H1 (cell line): ENCODE data around the gene OGFOD2. TPM values are rescaled to one million over a fixed set of nuclear protein-coding genes. Genes with fewer than 3 reads are reported as not detected.

Experiments used
- CTCF ChIA-PET: fragments of 300-600 bp; sonication (Branson Sonifier 250); formaldehyde crosslinking; loops from one replicate; lab custom pipeline; 2021; ENCODE audit not compliant: partially characterized antibody; lab: Charles Lee
- POLR2A ChIA-PET: fragments of 300-600 bp; sonication (Branson Sonifier 250); formaldehyde crosslinking; loops from one replicate; lab custom pipeline; 2021; ENCODE audit warnings: inconsistent platforms; ENCODE audit not compliant: partially characterized antibody; lab: Charles Lee
- DNase-seq, 2 experiments: peaks; one replicate each; pipeline versions ENCODE4 v3.0.0 to v3.0.0-alpha.2; 2010 to 2022; ENCODE audit warnings: low spot score in 2 of 2, low read depth in 1 of 2, mixed read lengths in 1 of 2
- FAIRE-seq: peaks from 2 replicates; lab custom pipeline; 2011; peaks lifted over from hg19 to GRCh38; lab: Jason Lieb, UNC
- H2AFZ ChIP-seq: 2 replicates; pipeline ENCODE4 v1.8.1; 2012; ENCODE audit warnings: low read length, inconsistent platforms
- H2AK5ac ChIP-seq: 2 replicates; pipeline ENCODE4 v1.6.1; 2013; ENCODE audit warnings: low read depth, low read length
- H2BK120ac ChIP-seq: replicated peaks from 2 replicates; pipeline ENCODE3; 2013; ENCODE audit warnings: low read depth, low read length, inconsistent platforms
- H2BK12ac ChIP-seq: 2 replicates; pipeline ENCODE4 v1.6.1; 2013; ENCODE audit warnings: low read depth, low read length
- H2BK15ac ChIP-seq: 2 replicates; pipeline ENCODE4 v1.6.1; 2013; ENCODE audit warnings: low read length
- H2BK20ac ChIP-seq: 2 replicates; pipeline ENCODE4 v1.6.1; 2013; ENCODE audit warnings: low read length
- H2BK5ac ChIP-seq: 2 replicates; pipeline ENCODE4 v1.6.1; 2013; ENCODE audit warnings: low read depth, low read length
- H3K14ac ChIP-seq: 2 replicates; pipeline ENCODE4 v1.6.1; 2013; ENCODE audit warnings: inconsistent platforms; ENCODE audit not compliant: insufficient read length
- H3K18ac ChIP-seq: 2 replicates; pipeline ENCODE4 v1.6.1; 2013; ENCODE audit warnings: low read length; ENCODE audit errors: extremely low read depth
- H3K23ac ChIP-seq: 2 replicates; pipeline ENCODE4 v1.6.1; 2013; ENCODE audit warnings: inconsistent platforms; ENCODE audit not compliant: insufficient read length
- H3K23me2 ChIP-seq: 2 replicates; pipeline ENCODE4 v1.6.1; 2013; ENCODE audit warnings: low read depth, low read length
- H3K27ac ChIP-seq: 2 replicates; pipeline ENCODE4 v1.6.1; 2011; ENCODE audit warnings: low read depth, low read length, inconsistent platforms
- H3K27me3 ChIP-seq, 4 experiments: replicated peaks in 1 of 4; 1 replicate in 1 of 4; 2 replicates in 3 of 4; pipeline versions ENCODE4 v1.6.1 to v1.8.1; 2011 to 2013; ENCODE audit warnings: low read length in 3 of 4, mild to moderate bottlenecking in 3 of 4, inconsistent platforms in 2 of 4, mixed read lengths in 2 of 4, moderate library complexity in 1 of 4; ENCODE audit not compliant: control insufficient read depth in 3 of 4, insufficient read depth in 3 of 4; ENCODE audit errors: extremely low read depth in 1 of 4
- H3K36me3 ChIP-seq, 4 experiments: 2 replicates each; pipeline versions ENCODE4 v1.6.1 to v1.8.1; 2011 to 2013; ENCODE audit warnings: mild to moderate bottlenecking in 4 of 4, low read length in 3 of 4, moderate library complexity in 2 of 4, control low read depth in 1 of 4, inconsistent platforms in 1 of 4; ENCODE audit not compliant: insufficient read depth in 4 of 4, control insufficient read depth in 2 of 4
- H3K4ac ChIP-seq: replicated peaks from 2 replicates; pipeline ENCODE3; 2013; ENCODE audit warnings: low read length, low read depth, mixed read lengths, inconsistent platforms; ENCODE audit not compliant: insufficient read length
- H3K4me1 ChIP-seq, 4 experiments: replicated peaks in 1 of 4; 1 replicate in 1 of 4; 2 replicates in 3 of 4; pipeline versions ENCODE4 v1.6.1 to v1.8.1; 2011 to 2013; ENCODE audit warnings: low read length in 3 of 4, inconsistent platforms in 2 of 4, mixed read lengths in 1 of 4; ENCODE audit not compliant: insufficient read depth in 4 of 4, control insufficient read depth in 3 of 4
- H3K4me2 ChIP-seq, 2 experiments: 2 replicates each; pipeline versions ENCODE4 v1.6.1 to v1.8.1; 2011 to 2013; ENCODE audit warnings: low read depth in 2 of 2, low read length in 2 of 2, control low read depth in 1 of 2, inconsistent platforms in 1 of 2, mild to moderate bottlenecking in 1 of 2; ENCODE audit not compliant: insufficient read depth in 1 of 2
- H3K4me3 ChIP-seq, 4 experiments: fragments of 200-600, 300-600 bp in 1 of 4; sonication (generic), shearing (Covaris generic), sonication (Bioruptor Twin) in 1 of 4; 2 replicates each; pipeline versions ENCODE4 v1.5.1 to v1.8.1; 2011 to 2016; ENCODE audit warnings: low read length in 4 of 4, low read depth in 3 of 4, control low read depth in 2 of 4, inconsistent platforms in 2 of 4, mild to moderate bottlenecking in 2 of 4, mixed read lengths in 1 of 4, moderate library complexity in 1 of 4; ENCODE audit not compliant: insufficient read depth in 2 of 4; ENCODE audit errors: extremely low read depth in 1 of 4
- H3K56ac ChIP-seq: replicated peaks from 2 replicates; pipeline ENCODE3; 2013; ENCODE audit warnings: low read depth, mild to moderate bottlenecking, mixed read lengths, low read length, inconsistent platforms; ENCODE audit not compliant: insufficient read length
- H3K79me1 ChIP-seq: 2 replicates; pipeline ENCODE4 v1.6.1; 2013; ENCODE audit warnings: low read depth, low read length, control low read depth
- H3K79me2 ChIP-seq, 2 experiments: 2 replicates each; pipeline versions ENCODE4 v1.6.1 to v1.8.1; 2012 to 2013; ENCODE audit warnings: low read length in 2 of 2, mild to moderate bottlenecking in 2 of 2, inconsistent platforms in 1 of 2; ENCODE audit not compliant: insufficient read depth in 2 of 2, control insufficient read depth in 1 of 2
- H3K9ac ChIP-seq, 4 experiments: replicated peaks in 1 of 4; 1 replicate in 1 of 4; 2 replicates in 3 of 4; pipeline versions ENCODE4 v1.6.1 to v1.8.1; 2011 to 2013; ENCODE audit warnings: low read depth in 3 of 4, low read length in 3 of 4, control low read depth in 2 of 4, mild to moderate bottlenecking in 2 of 4, moderate library complexity in 2 of 4, inconsistent platforms in 1 of 4; ENCODE audit errors: extremely low read depth in 1 of 4
- H3K9me3 ChIP-seq, 2 experiments: 2 replicates each; pipeline versions ENCODE4 v1.6.1 to v1.8.1; 2012 to 2013; ENCODE audit warnings: mild to moderate bottlenecking in 2 of 2, moderate library complexity in 2 of 2, control low read depth in 1 of 2, inconsistent platforms in 1 of 2, low read depth in 1 of 2, low read length in 1 of 2, mixed read lengths in 1 of 2; ENCODE audit not compliant: insufficient read depth in 2 of 2
- H4K20me1 ChIP-seq, 2 experiments: replicated peaks in 1 of 2; 2 replicates each; pipeline versions ENCODE3 to v1.8.1; 2011 to 2013; ENCODE audit warnings: inconsistent platforms in 2 of 2, low read length in 2 of 2, mild to moderate bottlenecking in 1 of 2; ENCODE audit not compliant: insufficient read depth in 2 of 2, control insufficient read depth in 1 of 2
- H4K5ac ChIP-seq: 2 replicates; pipeline ENCODE4 v1.6.1; 2013; ENCODE audit warnings: low read length, low read depth, mixed read lengths, inconsistent platforms; ENCODE audit not compliant: insufficient read length
- H4K8ac ChIP-seq: 2 replicates; pipeline ENCODE4 v1.8.0; 2013; ENCODE audit warnings: mild to moderate bottlenecking, moderate library complexity, low read length, inconsistent platforms; ENCODE audit not compliant: insufficient read depth; ENCODE audit errors: extremely low read depth
- H4K91ac ChIP-seq: replicated peaks from 2 replicates; pipeline ENCODE3; 2013; ENCODE audit warnings: low read length, mixed read lengths, inconsistent platforms; ENCODE audit not compliant: insufficient read length
- SIRT6 ChIP-seq: IDR thresholded peaks from one replicate; pipeline ENCODE4 v1.7.1; 2012; ENCODE audit warnings: low read length, inconsistent platforms
- SIX5 ChIP-seq: IDR thresholded peaks from 2 replicates; pipeline ENCODE4 v1.6.1; 2011; ENCODE audit warnings: mild to moderate bottlenecking, low read depth, low read length
- YY1 ChIP-seq: IDR thresholded peaks from 2 replicates; pipeline ENCODE4 v1.6.1; 2011; ENCODE audit warnings: low read depth, mild to moderate bottlenecking, low read length
- WGBS, 2 experiments: shearing (Covaris generic) in 1 of 2; methylation state at CpG; one replicate each; pipeline versions ENCODE4 v1.1.6 to v1.1.7; 2013 to 2015; ENCODE audit warnings: low lambda C conversion rate in 2 of 2, mixed read lengths in 2 of 2, inconsistent platforms in 1 of 2, low coverage in 1 of 2, missing lambda C conversion rate in 1 of 2; ENCODE audit not compliant: insufficient replicate concordance in 2 of 2, insufficient coverage in 1 of 2, insufficient read length in 1 of 2; ENCODE audit errors: extremely low coverage in 1 of 2, missing lambda C conversion rate in 1 of 2; 5-methylcytosine and 5-hydroxymethylcytosine counted together
- polyA plus RNA-seq, 7 experiments: library from polyadenylated mRNA; depleted of rRNA in 3 of 7; stranded (reverse) in 5 of 7; unstranded in 2 of 7; fragments of >200 nt in 5 of 7; fragments of 200-250 nt in 2 of 7; gene quantifications; 1 replicate in 5 of 7; 2 replicates in 1 of 7; 4 replicates in 1 of 7; pipeline versions ENCODE4 v1.2.1 to v1.2.3, GENCODE V29; 2011 to 2013; ENCODE audit warnings: missing spikeins in 2 of 7, mixed read lengths in 2 of 7
- total RNA-seq: library from RNA; stranded (reverse); fragmentation: NEBNext Ultra II Directional; extraction: Animal tissue kit (Norgen Biotek cat#: 25700); gene quantifications from 2 replicates; pipeline ENCODE4 v1.2.1, GENCODE V29; 2021

OGFOD2 gene
- total and polyA plus RNA-seq, 2 of the 8 experiments (the other 6 are each of a cell fraction or from before 2014, with no cell fraction given) = 17.3 to 20.3 TPM

- H3K4ac ChIP-seq = no peak overlapping the region
- H3K27me3 ChIP-seq = no peaks in the 10 kb centered on the region
- no peak overlapping the region for H3K4me2 ChIP-seq
- H3K79me1 ChIP-seq = no peaks in the 10 kb centered on the region
- CTCF ChIA-PET = interaction anchor here (0.9 to 1.0 kb wide), 3 partner anchors 20 to 63 kb away, joined by 3 to 7 read pairs (median 4); no protein-coding TSS in a partner anchor
- 90% methylated on average over 6 of the region's 6 CpGs; no CpG with 5 or more reads in 1 of the 2 experiments for WGBS, 2 experiments
- no peak overlapping the region for H3K14ac ChIP-seq
- H2BK12ac ChIP-seq = no peak overlapping the region
- no peak overlapping the region for H3K23ac ChIP-seq
- no peak overlapping the region for H4K5ac ChIP-seq
- no peak overlapping the region for H2BK5ac ChIP-seq
- DNase-seq (no peak), FAIRE-seq (no peak)
- no peak overlapping the region for H2BK20ac ChIP-seq
- POLR2A ChIA-PET = no interaction called here
- H3K4me3 ChIP-seq = no peak overlapping the region
- no peaks in the 10 kb centered on the region for H3K23me2 ChIP-seq
- H2BK15ac ChIP-seq = no peak overlapping the region
- H3K27ac ChIP-seq = no peak overlapping the region
- H3K4me1 ChIP-seq = no peaks in the 10 kb centered on the region
- peaks cover 0 to 3% of the 10 kb centered on the region in 2 experiments for H4K20me1 ChIP-seq
- no peaks in the 10 kb centered on the region; a peak in 1 of 4 replicates for H3K9me3 ChIP-seq
- H4K8ac ChIP-seq = no peak overlapping the region
- H4K91ac ChIP-seq = no peak overlapping the region
- no peak overlapping the region for H3K56ac ChIP-seq
- H2BK120ac ChIP-seq = no peak overlapping the region
- H2AFZ ChIP-seq = no peak overlapping the region
- H3K9ac ChIP-seq = no peak overlapping the region
- no peak overlapping the region for H2AK5ac ChIP-seq
- no peaks in the 10 kb centered on the region for H3K79me2 ChIP-seq
- no peak overlapping the region for H3K18ac ChIP-seq
- no peaks in the 10 kb centered on the region for H3K36me3 ChIP-seq
- TF ChIP-seq YY1 = no peak
- no peak for TF ChIP-seq SIX5
- no peak for TF ChIP-seq SIRT6
Observed at GRCh38 chr12:123011701-123012100, 36.7 kb downstream of the OGFOD2 start.
